GM19351 (cell line): ENCODE data around the gene LENG9.
"Not testable (repeated sequence)": the region's sequence is repeated elsewhere in the genome, so short reads cannot be mapped to it uniquely, and the experiment has no call there.

Source experiments
- ATAC-seq: cut with Tn5 transposase; IDR thresholded peaks from one replicate; pipeline ENCODE4 v1.9.1; 2021; ENCODE audit warnings: mild to moderate bottlenecking, moderate library complexity; ENCODE audit not compliant: unreplicated experiment

The LENG9 gene

GRCh38 chr19:54478677-54479266 lies 15.2 kb upstream of the LENG9 start:
- no peak for ATAC-seq

- ATAC-seq = no peak
Observed at GRCh38 chr19:54477650-54478049, 14.1 kb upstream of the LENG9 start.

- ATAC-seq = no peak
Observed at GRCh38 chr19:54475706-54476105, 12.1 kb upstream of the LENG9 start.

- ATAC-seq = no peak
Observed at GRCh38 chr19:54473892-54474372, 10.4 kb upstream of the LENG9 start.

- no peak for ATAC-seq
Observed at GRCh38 chr19:54473071-54473891, 9.7 kb upstream of the LENG9 start, which contains the start of gene CDC42EP5. TSS of gene CDC42EP5 (minus strand) at chr19:54473296. CDS start at chr19:54465547, 7,749 bp downstream.

GRCh38 chr19:54470991-54471782 lies 7.6 kb upstream of the LENG9 start:
- ATAC-seq = no peak

GRCh38 chr19:54470276-54470887 lies 6.8 kb upstream of the LENG9 start:
- ATAC-seq = no peak

GRCh38 chr19:54469496-54469934 lies 5.9 kb upstream of the LENG9 start:
- ATAC-seq = no peak

GRCh38 chr19:54466110-54466480 lies 2.5 kb upstream of the LENG9 start:
- not testable (repeated sequence) for ATAC-seq

GRCh38 chr19:54465426-54466109 lies 2.0 kb upstream of the LENG9 start:
- ATAC-seq = no peak

GRCh38 chr19:54464630-54465425 lies 1.2 kb upstream of the LENG9 start:
- ATAC-seq = peak; percentile 42

GRCh38 chr19:54464044-54464629 lies 559 bp upstream of the LENG9 start:
- ATAC-seq = peak; percentile 47

- peak; percentile 17 for ATAC-seq
Observed at GRCh38 chr19:54462655-54463530, 685 bp downstream of the LENG9 start.

- ATAC-seq = no peak
Observed at GRCh38 chr19:54462047-54462654, 1.4 kb downstream of the LENG9 start.

GRCh38 chr19:54461613-54462012 lies 2.0 kb downstream of the LENG9 start:
- no peak for ATAC-seq

- no peak for ATAC-seq
Observed at GRCh38 chr19:54461210-54461609, 2.4 kb downstream of the LENG9 start.

GRCh38 chr19:54460230-54461005 lies 3.2 kb downstream of the LENG9 start:
- ATAC-seq = no peak
